HCT116 (cell line): ENCODE measurements around the gene MCTP2.

Source experiments
- ATF3 ChIP-seq: IDR thresholded peaks from 2 replicates; pipeline ENCODE4 v1.6.1; 2012
- CTCF ChIP-seq, 3 experiments: fragments of 200-600 bp in 1 of 3; sonication (generic) in 1 of 3; IDR thresholded peaks in 2 of 3; conservative IDR thresholded peaks in 1 of 3; 2 replicates each; pipeline ENCODE4 v1.5.1; 2012 to 2017; ENCODE audit warnings: low read depth in 2 of 3, low read length in 2 of 3, antibody characterized with exemption in 1 of 3, borderline replicate concordance in 1 of 3, control low read depth in 1 of 3, mild to moderate bottlenecking in 1 of 3, mixed read lengths in 1 of 3, mixed run types in 1 of 3, moderate library complexity in 1 of 3; ENCODE audit not compliant: insufficient read depth in 1 of 3
- EGR1 ChIP-seq: IDR thresholded peaks from 2 replicates; pipeline ENCODE4 v1.6.1; 2012; ENCODE audit warnings: low read depth
- ELF1 ChIP-seq: IDR thresholded peaks from 2 replicates; pipeline ENCODE4 v1.6.1; 2012; ENCODE audit warnings: low read depth, borderline replicate concordance
- EZH2 ChIP-seq: fragments of 200-600 bp; sonication (generic); IDR thresholded peaks from 2 replicates; pipeline ENCODE4 v1.6.1; 2017; ENCODE audit warnings: antibody characterized with exemption, mixed run types
- EZH2phosphoT487 ChIP-seq: fragments of 200-600 bp; IDR thresholded peaks from 2 replicates; pipeline ENCODE4 v1.6.1; 2018; ENCODE audit warnings: antibody characterized with exemption, borderline replicate concordance
- POLR2A ChIP-seq: IDR thresholded peaks from 2 replicates; pipeline ENCODE4 v1.7.0; 2011; ENCODE audit warnings: borderline replicate concordance; ENCODE audit not compliant: insufficient read depth, insufficient read length; ENCODE audit errors: extremely low read depth
- POLR2AphosphoS5 ChIP-seq: IDR thresholded peaks from 2 replicates; pipeline ENCODE4 v1.6.1; 2011; ENCODE audit warnings: mild to moderate bottlenecking, low read depth, low read length, moderate library complexity
- RAD21 ChIP-seq: IDR thresholded peaks from 2 replicates; pipeline ENCODE4 v1.6.1; 2012; ENCODE audit warnings: low read depth, mild to moderate bottlenecking
- REST ChIP-seq: IDR thresholded peaks from 2 replicates; pipeline ENCODE4 v1.6.1; 2012; ENCODE audit warnings: low read depth
- SP1 ChIP-seq: IDR thresholded peaks from 2 replicates; pipeline ENCODE4 v1.6.1; 2012; ENCODE audit warnings: low read depth
- SRF ChIP-seq: IDR thresholded peaks from 2 replicates; pipeline ENCODE4 v1.6.1; 2012; ENCODE audit warnings: low read depth
- TCF7L2 ChIP-seq: IDR thresholded peaks from 2 replicates; pipeline ENCODE4 v1.7.0; 2011; ENCODE audit warnings: borderline replicate concordance, inconsistent platforms; ENCODE audit not compliant: insufficient read depth, insufficient read length; ENCODE audit errors: extremely low read depth
- YY1 ChIP-seq: IDR thresholded peaks from 2 replicates; pipeline ENCODE4 v1.6.1; 2011; ENCODE audit warnings: low read length, low read depth, moderate library complexity, mild to moderate bottlenecking; ENCODE audit not compliant: insufficient replicate concordance; ENCODE audit errors: extremely low read depth

GRCh38 chr15:94360251-94360685 is 128.9 kb downstream of the MCTP2 start:
- TF ChIP-seq EZH2phosphoT487 (no peak), POLR2A (no peak), CTCF (IDR thresholded peaks at IDR 0.05 in 2 of 3, conservative IDR thresholded peaks at IDR 0.05 in 1 of 3; ENCODE audit: borderline replicate concordance in 1 of 3, insufficient read depth in 1 of 3, low read depth in 2 of 3, low read length in 2 of 3) (no peak), POLR2AphosphoS5 (no peak), ELF1 (no peak), YY1 (no peak), RAD21 (no peak), EZH2 (no peak), TCF7L2 (no peak), ATF3 (no peak), SRF (no peak), SP1 (no peak), EGR1 (no peak), REST (no peak)
